KMS-11 (cell line): ENCODE data around the gene C16orf96.

Source experiments
- H2AFZ ChIP-seq: fragments of 200-600 bp; sonication (generic); 2 replicates; pipeline ENCODE4 v1.6.1; 2016; ENCODE audit warnings: antibody characterized with exemption, mixed run types, low read depth
- H3K27ac ChIP-seq: fragments of 200-600 bp; sonication (generic); 2 replicates; pipeline ENCODE4 v1.6.1; 2016; ENCODE audit warnings: mild to moderate bottlenecking, mixed run types
- H3K27me3 ChIP-seq: fragments of 200-600 bp; sonication (generic); 2 replicates; pipeline ENCODE4 v1.6.1; 2017; ENCODE audit warnings: mild to moderate bottlenecking, low read depth, mixed run types, moderate library complexity; ENCODE audit not compliant: insufficient read depth
- H3K36me3 ChIP-seq: fragments of 200-600 bp; sonication (generic); 2 replicates; pipeline ENCODE4 v1.6.1; 2017; ENCODE audit warnings: mild to moderate bottlenecking, mixed run types; ENCODE audit not compliant: insufficient read depth
- H3K4me1 ChIP-seq: fragments of 200-600 bp; sonication (generic); 2 replicates; pipeline ENCODE4 v1.6.1; 2016; ENCODE audit warnings: mild to moderate bottlenecking, low read depth, mixed run types; ENCODE audit not compliant: poor library complexity, severe bottlenecking
- H3K4me2 ChIP-seq: fragments of 200-600 bp; sonication (generic); 2 replicates; pipeline ENCODE4 v1.7.0; 2016; ENCODE audit warnings: mild to moderate bottlenecking, mixed run types
- H3K4me3 ChIP-seq: fragments of 200-600 bp; sonication (generic); IDR thresholded peaks from 2 replicates; pipeline ENCODE4 v1.6.1; 2017; ENCODE audit warnings: low read depth, low read length, mixed read lengths; ENCODE audit not compliant: insufficient read depth
- H3K79me2 ChIP-seq: fragments of 200-600 bp; sonication (generic); 2 replicates; pipeline ENCODE4 v1.6.1; 2016; ENCODE audit warnings: low read depth, mixed run types; ENCODE audit not compliant: insufficient read depth
- H3K9ac ChIP-seq: fragments of 200-600 bp; sonication (generic); 2 replicates; pipeline ENCODE4 v1.6.1; 2016; ENCODE audit warnings: mild to moderate bottlenecking, mixed run types
- H4K20me1 ChIP-seq: fragments of 200-600 bp; sonication (generic); 2 replicates; pipeline ENCODE4 v1.6.1; 2016; ENCODE audit warnings: mild to moderate bottlenecking, mixed run types; ENCODE audit not compliant: insufficient read depth
- CTCF ChIP-seq: fragments of 200-600 bp; sonication (generic); conservative IDR thresholded peaks from 2 replicates; pipeline ENCODE4 v1.6.1; 2017; ENCODE audit warnings: low read depth, mild to moderate bottlenecking, antibody characterized with exemption, low read length, moderate library complexity, mixed read lengths

Gene C16orf96

GRCh38 chr16:4556580-4556979 lies 440 bp downstream of the C16orf96 start:
- H2AFZ ChIP-seq: no peak overlapping the region
- no peak overlapping the region for H3K27ac ChIP-seq
- H3K4me1 ChIP-seq: no peaks in the 10 kb centered on the region
- H3K9ac ChIP-seq: no peak overlapping the region
- no peaks in the 10 kb centered on the region for H3K36me3 ChIP-seq
- TF ChIP-seq CTCF: no peak
- H4K20me1 ChIP-seq: no peaks in the 10 kb centered on the region
- H3K4me3 ChIP-seq: no peak overlapping the region
- no peaks in the 10 kb centered on the region for H3K79me2 ChIP-seq
- H3K4me2 ChIP-seq: no peak overlapping the region
- no peaks in the 10 kb centered on the region for H3K27me3 ChIP-seq

- Histone ChIP-seq H3K4me2 (no peak overlapping the region), H2AFZ (no peak overlapping the region), H3K4me1 (no peaks in the 10 kb centered on the region), H3K4me3 (no peak overlapping the region), H4K20me1 (no peaks in the 10 kb centered on the region), H3K27ac (no peak overlapping the region), H3K36me3 (no peaks in the 10 kb centered on the region), H3K27me3 (no peaks in the 10 kb centered on the region), H3K79me2 (no peaks in the 10 kb centered on the region), H3K9ac (no peak overlapping the region)
- TF ChIP-seq CTCF: no peak
Observed at GRCh38 chr16:4557973-4558372, 1.8 kb downstream of the C16orf96 start.

- Histone ChIP-seq H3K27ac (no peak overlapping the region), H3K79me2 (no peaks in the 10 kb centered on the region), H3K9ac (no peak overlapping the region), H3K36me3 (no peaks in the 10 kb centered on the region), H2AFZ (no peak overlapping the region), H3K27me3 (no peaks in the 10 kb centered on the region; the same call in 1 of the 2 replicates), H3K4me1 (peaks cover 8% of the 10 kb centered on the region), H3K4me2 (no peak overlapping the region), H4K20me1 (no peaks in the 10 kb centered on the region), H3K4me3 (no peak overlapping the region)
- TF ChIP-seq CTCF: no peak
Observed at GRCh38 chr16:4561596-4561995, 5.5 kb downstream of the C16orf96 start.

GRCh38 chr16:4564661-4565267 lies 8.6 kb downstream of the C16orf96 start:
- H3K79me2 ChIP-seq: no peaks in the 10 kb centered on the region
- H4K20me1 ChIP-seq: no peaks in the 10 kb centered on the region
- H3K9ac ChIP-seq: no peak overlapping the region
- no peak overlapping the region for H3K27ac ChIP-seq
- no peak for TF ChIP-seq CTCF
- no peak overlapping the region for H3K4me3 ChIP-seq
- H2AFZ ChIP-seq: no peak overlapping the region
- no peaks in the 10 kb centered on the region for H3K36me3 ChIP-seq
- peaks cover 11% of the 10 kb centered on the region for H3K4me1 ChIP-seq
- H3K27me3 ChIP-seq: no peaks in the 10 kb centered on the region; the same call in 1 of the 2 replicates
- no peak overlapping the region for H3K4me2 ChIP-seq
